HepG2 (cell line): ENCODE results near the gene F7. TPM values are rescaled to one million over a fixed set of nuclear protein-coding genes. Genes with fewer than 3 reads are reported as not detected.

Experiments used
- FIP1L1 ChIP-seq: fragments of 200-400 bp; formaldehyde crosslinking; IDR thresholded peaks from 2 replicates; pipeline ENCODE4 v1.6.1; 2018; ENCODE audit warnings: low read depth, mild to moderate bottlenecking, low read length, moderate library complexity, borderline replicate concordance; ENCODE audit not compliant: insufficient read depth
- JARID2 ChIP-seq: sonication (generic); formaldehyde crosslinking; IDR thresholded peaks from 2 replicates; pipeline ENCODE4 v1.8.1; 2023; ENCODE audit warnings: missing genetic modification reagents, inconsistent platforms; ENCODE audit not compliant: insufficient replicate concordance
- JUNB ChIP-seq: sonication (generic); formaldehyde crosslinking; IDR thresholded peaks from 2 replicates; pipeline ENCODE4 v1.8.0; 2022; ENCODE audit warnings: missing genetic modification reagents, mild to moderate bottlenecking, borderline replicate concordance
- MEIS1 ChIP-seq: sonication (generic); formaldehyde crosslinking; IDR thresholded peaks from 2 replicates; pipeline ENCODE4 v1.9.0; 2021; ENCODE audit warnings: mild to moderate bottlenecking, missing genetic modification reagents, moderate library complexity, borderline replicate concordance
- NBN ChIP-seq: fragments of 450-650 bp; conservative IDR thresholded peaks from 2 replicates; pipeline ENCODE4 v1.6.1; 2017
- NFRKB ChIP-seq: fragments of 450-650 bp; IDR thresholded peaks from 2 replicates; pipeline ENCODE4 v1.6.1; 2017
- NR2C2 ChIP-seq: sonication (generic); formaldehyde crosslinking; IDR thresholded peaks from 2 replicates; pipeline ENCODE4 v1.4.0; 2020; ENCODE audit warnings: missing genetic modification reagents, mild to moderate bottlenecking, moderate library complexity, borderline replicate concordance
- RAD21 ChIP-seq: fragments of 450-650 bp; formaldehyde crosslinking; IDR thresholded peaks from 2 replicates; pipeline ENCODE4 v1.5.0; 2020; ENCODE audit warnings: mild to moderate bottlenecking
- SNAPC2 ChIP-seq: sonication (generic); formaldehyde crosslinking; IDR thresholded peaks from 2 replicates; pipeline ENCODE4 v1.8.1; 2022; ENCODE audit warnings: mild to moderate bottlenecking, missing genetic modification reagents
- SOX6 ChIP-seq, 2 experiments: fragments of 450-650 bp in 1 of 2; sonication (generic) in 1 of 2; formaldehyde crosslinking in 1 of 2; IDR thresholded peaks; 2 replicates each; pipeline versions ENCODE4 v1.4.0 to v1.6.1; 2017 to 2020; ENCODE audit warnings: antibody characterized with exemption in 1 of 2, mild to moderate bottlenecking in 1 of 2, missing genetic modification reagents in 1 of 2
- TARDBP ChIP-seq: sonication (generic); formaldehyde crosslinking; IDR thresholded peaks from 2 replicates; pipeline ENCODE4 v1.8.0; 2022; ENCODE audit warnings: mild to moderate bottlenecking, missing genetic modification reagents
- THYN1 ChIP-seq: sonication (generic); formaldehyde crosslinking; IDR thresholded peaks from 2 replicates; pipeline ENCODE4 v1.8.1; 2023; ENCODE audit warnings: low read depth, mild to moderate bottlenecking, moderate library complexity, missing genetic modification reagents, borderline replicate concordance
- ZFP36 ChIP-seq: fragments of 150-350 bp; IDR thresholded peaks from 2 replicates; pipeline ENCODE4 v1.6.1; 2018; ENCODE audit warnings: borderline replicate concordance, low read length, low read depth; ENCODE audit not compliant: partially characterized antibody
- ZNF577 ChIP-seq: sonication (generic); formaldehyde crosslinking; IDR thresholded peaks from 2 replicates; pipeline ENCODE4 v1.4.0; 2020; ENCODE audit warnings: mild to moderate bottlenecking, low read depth, missing genetic modification reagents, borderline replicate concordance
- polyA plus RNA-seq, 8 experiments: library from polyadenylated mRNA; depleted of rRNA in 3 of 8; stranded (reverse) in 7 of 8; unstranded in 1 of 8; fragments of >200 nt; fragmentation: Illumina TruSeq in 4 of 8; extraction: Trizol in 4 of 8; gene quantifications; 2 replicates each; pipeline versions ENCODE4 v1.2.1 to v1.2.3, GENCODE V29; 2011 to 2016; ENCODE audit warnings: low read depth in 4 of 8, missing spikeins in 1 of 8, mixed read lengths in 1 of 8; ENCODE audit not compliant: insufficient read depth in 1 of 8
- total RNA-seq, 5 experiments: library from RNA; depleted of rRNA; stranded (reverse); fragments of >200 nt; fragmentation: Illumina TruSeq; extraction: Trizol; gene quantifications; 2 replicates each; pipeline ENCODE4 v1.2.3, GENCODE V29; 2016; ENCODE audit warnings: low read depth in 1 of 5
- TF ChIP-seq, protein P1 (sequence below): sonication (generic); formaldehyde crosslinking; IDR thresholded peaks from 2 replicates; pipeline ENCODE4 v1.4.0; 2020; ENCODE audit warnings: missing genetic modification reagents, mild to moderate bottlenecking, borderline replicate concordance
- TF ChIP-seq, protein P2 (sequence below): sonication (generic); formaldehyde crosslinking; IDR thresholded peaks from 2 replicates; pipeline ENCODE4 v1.5.0; 2020; ENCODE audit warnings: missing genetic modification reagents
- TF ChIP-seq, protein P3 (sequence below): sonication (generic); formaldehyde crosslinking; IDR thresholded peaks from 2 replicates; pipeline ENCODE4 v1.4.0; 2020; ENCODE audit warnings: mild to moderate bottlenecking, missing genetic modification reagents
- TF ChIP-seq, protein P4 (sequence below): sonication (generic); formaldehyde crosslinking; conservative IDR thresholded peaks from 2 replicates; pipeline ENCODE4 v1.8.0; 2022; ENCODE audit warnings: missing genetic modification reagents

Gene F7
- total and polyA plus RNA-seq, 2 of the 13 experiments (the other 11 are each of a cell fraction or from before 2014, with no cell fraction given): 12.6 to 26.5 TPM

DNA sequence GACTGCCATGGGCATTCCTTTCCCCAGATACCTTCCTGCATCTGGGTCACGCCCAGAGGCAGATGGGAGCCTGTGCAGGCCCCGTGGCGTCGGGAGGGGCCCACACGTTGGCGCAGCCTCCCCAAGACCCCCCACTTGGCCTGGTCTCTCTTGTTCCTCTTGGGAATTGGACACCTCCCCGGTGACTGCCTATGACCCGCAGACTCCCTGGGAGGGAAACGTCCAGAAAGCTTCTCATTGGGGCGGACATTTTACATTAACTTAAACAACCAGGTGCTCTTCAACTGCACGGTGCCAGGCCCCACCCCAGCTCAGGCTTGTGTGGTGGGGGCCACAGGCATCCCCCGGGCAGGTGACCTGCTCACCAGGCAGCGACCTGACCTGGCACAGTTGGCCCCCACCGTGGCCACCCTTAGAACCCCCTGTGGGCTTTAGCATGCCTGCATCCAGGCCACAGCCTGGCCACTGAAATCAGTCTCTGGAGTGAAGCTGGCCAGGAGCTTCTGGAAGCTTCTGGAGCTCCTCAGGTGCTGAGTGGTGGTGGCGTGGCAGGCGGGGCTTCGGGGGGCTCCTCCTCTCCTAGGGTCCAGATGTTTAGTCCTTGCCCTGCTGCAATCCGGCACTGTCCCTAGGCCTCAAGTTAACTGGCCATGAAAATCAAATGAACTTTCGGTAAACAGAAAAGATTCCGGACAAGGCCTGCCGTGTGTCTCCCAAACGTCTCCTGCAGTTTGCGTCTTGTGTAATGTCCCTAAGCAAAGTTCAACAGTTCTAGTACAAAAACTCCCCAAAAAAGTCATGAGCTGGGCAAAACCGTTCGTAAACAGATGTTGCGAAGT, 44.3 kb downstream of the F7 start (continued):
- TF ChIP-seq JUNB (CRISPR knock-in tag) (no peak), FIP1L1 (no peak), RAD21 (CRISPR knock-in tag) (peak; percentile 8; the same call in 1 of the 2 replicates), THYN1 (CRISPR knock-in tag) (no peak), MEIS1 (CRISPR knock-in tag) (peak; percentile 34; the same call in 1 of the 2 replicates), NFRKB (no peak), NBN (no peak), SNAPC2 (no peak), TARDBP (CRISPR knock-in tag) (no peak), JARID2 (CRISPR knock-in tag) (no peak), ZFP36 (no peak), SOX6 (IDR thresholded peaks at IDR 0.05) (no peak), SOX6 (CRISPR knock-in tag; IDR thresholded peaks at IDR 0.05) (peak; percentile 77), NR2C2 (CRISPR knock-in tag) (peak; percentile 52; the same call in 1 of the 2 replicates), ZNF577 (CRISPR knock-in tag) (no peak)
- TF ChIP-seq, protein P1, sequence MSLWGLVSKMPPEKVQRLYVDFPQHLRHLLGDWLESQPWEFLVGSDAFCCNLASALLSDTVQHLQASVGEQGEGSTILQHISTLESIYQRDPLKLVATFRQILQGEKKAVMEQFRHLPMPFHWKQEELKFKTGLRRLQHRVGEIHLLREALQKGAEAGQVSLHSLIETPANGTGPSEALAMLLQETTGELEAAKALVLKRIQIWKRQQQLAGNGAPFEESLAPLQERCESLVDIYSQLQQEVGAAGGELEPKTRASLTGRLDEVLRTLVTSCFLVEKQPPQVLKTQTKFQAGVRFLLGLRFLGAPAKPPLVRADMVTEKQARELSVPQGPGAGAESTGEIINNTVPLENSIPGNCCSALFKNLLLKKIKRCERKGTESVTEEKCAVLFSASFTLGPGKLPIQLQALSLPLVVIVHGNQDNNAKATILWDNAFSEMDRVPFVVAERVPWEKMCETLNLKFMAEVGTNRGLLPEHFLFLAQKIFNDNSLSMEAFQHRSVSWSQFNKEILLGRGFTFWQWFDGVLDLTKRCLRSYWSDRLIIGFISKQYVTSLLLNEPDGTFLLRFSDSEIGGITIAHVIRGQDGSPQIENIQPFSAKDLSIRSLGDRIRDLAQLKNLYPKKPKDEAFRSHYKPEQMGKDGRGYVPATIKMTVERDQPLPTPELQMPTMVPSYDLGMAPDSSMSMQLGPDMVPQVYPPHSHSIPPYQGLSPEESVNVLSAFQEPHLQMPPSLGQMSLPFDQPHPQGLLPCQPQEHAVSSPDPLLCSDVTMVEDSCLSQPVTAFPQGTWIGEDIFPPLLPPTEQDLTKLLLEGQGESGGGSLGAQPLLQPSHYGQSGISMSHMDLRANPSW (CRISPR knock-in tag): no peak
- TF ChIP-seq, protein P2, sequence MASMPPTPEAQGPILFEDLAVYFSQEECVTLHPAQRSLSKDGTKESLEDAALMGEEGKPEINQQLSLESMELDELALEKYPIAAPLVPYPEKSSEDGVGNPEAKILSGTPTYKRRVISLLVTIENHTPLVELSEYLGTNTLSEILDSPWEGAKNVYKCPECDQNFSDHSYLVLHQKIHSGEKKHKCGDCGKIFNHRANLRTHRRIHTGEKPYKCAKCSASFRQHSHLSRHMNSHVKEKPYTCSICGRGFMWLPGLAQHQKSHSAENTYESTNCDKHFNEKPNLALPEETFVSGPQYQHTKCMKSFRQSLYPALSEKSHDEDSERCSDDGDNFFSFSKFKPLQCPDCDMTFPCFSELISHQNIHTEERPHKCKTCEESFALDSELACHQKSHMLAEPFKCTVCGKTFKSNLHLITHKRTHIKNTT (CRISPR knock-in tag): no peak
- TF ChIP-seq, protein P3, sequence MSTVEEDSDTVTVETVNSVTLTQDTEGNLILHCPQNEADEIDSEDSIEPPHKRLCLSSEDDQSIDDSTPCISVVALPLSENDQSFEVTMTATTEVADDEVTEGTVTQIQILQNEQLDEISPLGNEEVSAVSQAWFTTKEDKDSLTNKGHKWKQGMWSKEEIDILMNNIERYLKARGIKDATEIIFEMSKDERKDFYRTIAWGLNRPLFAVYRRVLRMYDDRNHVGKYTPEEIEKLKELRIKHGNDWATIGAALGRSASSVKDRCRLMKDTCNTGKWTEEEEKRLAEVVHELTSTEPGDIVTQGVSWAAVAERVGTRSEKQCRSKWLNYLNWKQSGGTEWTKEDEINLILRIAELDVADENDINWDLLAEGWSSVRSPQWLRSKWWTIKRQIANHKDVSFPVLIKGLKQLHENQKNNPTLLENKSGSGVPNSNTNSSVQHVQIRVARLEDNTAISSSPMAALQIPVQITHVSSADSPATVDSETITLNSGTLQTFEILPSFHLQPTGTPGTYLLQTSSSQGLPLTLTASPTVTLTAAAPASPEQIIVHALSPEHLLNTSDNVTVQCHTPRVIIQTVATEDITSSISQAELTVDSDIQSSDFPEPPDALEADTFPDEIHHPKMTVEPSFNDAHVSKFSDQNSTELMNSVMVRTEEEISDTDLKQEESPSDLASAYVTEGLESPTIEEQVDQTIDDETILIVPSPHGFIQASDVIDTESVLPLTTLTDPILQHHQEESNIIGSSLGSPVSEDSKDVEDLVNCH: no peak; the same call in 1 of the 2 replicates
- TF ChIP-seq, protein P4, sequence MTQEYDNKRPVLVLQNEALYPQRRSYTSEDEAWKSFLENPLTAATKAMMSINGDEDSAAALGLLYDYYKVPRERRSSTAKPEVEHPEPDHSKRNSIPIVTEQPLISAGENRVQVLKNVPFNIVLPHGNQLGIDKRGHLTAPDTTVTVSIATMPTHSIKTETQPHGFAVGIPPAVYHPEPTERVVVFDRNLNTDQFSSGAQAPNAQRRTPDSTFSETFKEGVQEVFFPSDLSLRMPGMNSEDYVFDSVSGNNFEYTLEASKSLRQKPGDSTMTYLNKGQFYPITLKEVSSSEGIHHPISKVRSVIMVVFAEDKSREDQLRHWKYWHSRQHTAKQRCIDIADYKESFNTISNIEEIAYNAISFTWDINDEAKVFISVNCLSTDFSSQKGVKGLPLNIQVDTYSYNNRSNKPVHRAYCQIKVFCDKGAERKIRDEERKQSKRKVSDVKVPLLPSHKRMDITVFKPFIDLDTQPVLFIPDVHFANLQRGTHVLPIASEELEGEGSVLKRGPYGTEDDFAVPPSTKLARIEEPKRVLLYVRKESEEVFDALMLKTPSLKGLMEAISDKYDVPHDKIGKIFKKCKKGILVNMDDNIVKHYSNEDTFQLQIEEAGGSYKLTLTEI (CRISPR knock-in tag): no peak
